Measurements from ENCODE around the gene DHH. TPM values are rescaled to one million over a fixed set of nuclear protein-coding genes. Genes with fewer than 3 reads are reported as not detected.

DHH gene
- polyA plus RNA-seq, 3 donors = not detected

GRCh38 chr12:49089821-49090773, 4.5 kb downstream of the DHH start:
- no peak for TF ChIP-seq CTCF (IDR thresholded peaks at IDR 0.05)
- H3K27ac ChIP-seq (ENCODE audit: low read depth in 1 of 2, low read length in 2 of 2) = no peak overlapping the region
- peak in 2 of 3 donors; percentile 17 to 32 for DNase-seq
- Mint-ChIP-seq H3K36me3 (peaks cover 2 to 7% of the 10 kb centered on the region in 2 donors), H3K4me1 (peaks cover 53% of the 10 kb centered on the region), H3K9me3 (peaks cover 0 to 28% (median 8%) of the 10 kb centered on the region in 7 donors), H3K27me3 (ENCODE audit: low read depth in 3 of 3) (peaks cover 77 to 89% (median 78%) of the 10 kb centered on the region in 3 donors), H3K4me3 (peak overlapping the region; percentile 72 to 89), H3K27ac (no peak overlapping the region)
- H3K36me3 ChIP-seq (replicated peaks in 1 of 2; ENCODE audit: control insufficient read depth in 1 of 2, insufficient read depth in 2 of 2, low read length in 2 of 2) = no peaks in the 10 kb centered on the region
- H3K4me3 ChIP-seq (replicated peaks in 1 of 3; ENCODE audit: low read depth in 2 of 3, low read length in 3 of 3) = peak overlapping the region in 1 of 3 experiments; percentile 69
- peaks cover 68 to 80% of the 10 kb centered on the region in 2 donors for H3K27me3 ChIP-seq (ENCODE audit: control insufficient read depth in 2 of 2, insufficient read depth in 2 of 2, low read length in 2 of 2)
- H3K4me2 ChIP-seq (replicated peaks; ENCODE audit: extremely low read depth, low read length, poor library complexity, severe bottlenecking) = peak overlapping the region; percentile 66
- peak overlapping the region; percentile 62 for H2AFZ ChIP-seq (ENCODE audit: insufficient read depth, low read depth, low read length, poor library complexity, severe bottlenecking)
- H3K79me2 ChIP-seq (ENCODE audit: insufficient read depth, low read length) = no peaks in the 10 kb centered on the region
- intact Hi-C loops (cut with micrococcal nuclease) = loop anchor here (2.0 to 5.0 kb wide), 2 partner anchors 145 to 147 kb away; no protein-coding TSS in a partner anchor
- H3K9ac ChIP-seq (ENCODE audit: insufficient read depth, low read length, poor library complexity, severe bottlenecking) = no peak overlapping the region
- peaks cover 0 to 33% of the 10 kb centered on the region in 2 donors for H3K9me3 ChIP-seq (replicated peaks in 1 of 2; ENCODE audit: control insufficient read depth in 1 of 2, insufficient read depth in 1 of 2, low read length in 2 of 2)
- peaks cover 44 to 57% of the 10 kb centered on the region in 2 donors for H3K4me1 ChIP-seq (ENCODE audit: control insufficient read depth in 1 of 2, insufficient read depth in 2 of 2, low read length in 2 of 2)
- WGBS (ENCODE audit: insufficient coverage) = under 1% methylated on average over 84 of the region's 88 CpGs
- peaks cover 5% of the 10 kb centered on the region for H4K20me1 ChIP-seq (ENCODE audit: insufficient read depth, low read length)

- 63% methylated on average over 6 of the region's 6 CpGs for WGBS (ENCODE audit: insufficient coverage)
- Mint-ChIP-seq H3K4me3 (peak overlapping the region in 1 of 2 donors; percentile 83), H3K27me3 (ENCODE audit: low read depth in 3 of 3) (peaks cover 67 to 80% (median 67%) of the 10 kb centered on the region in 3 donors), H3K4me1 (peaks cover 44% of the 10 kb centered on the region), H3K9me3 (peaks cover 3 to 32% (median 9%) of the 10 kb centered on the region in 7 donors), H3K36me3 (peaks cover 0 to 5% of the 10 kb centered on the region in 2 donors), H3K27ac (no peak overlapping the region)
- H3K36me3 ChIP-seq (replicated peaks in 1 of 2; ENCODE audit: control insufficient read depth in 1 of 2, insufficient read depth in 2 of 2, low read length in 2 of 2) = no peaks in the 10 kb centered on the region
- peaks cover 0 to 33% of the 10 kb centered on the region in 2 donors for H3K9me3 ChIP-seq (replicated peaks in 1 of 2; ENCODE audit: control insufficient read depth in 1 of 2, insufficient read depth in 1 of 2, low read length in 2 of 2)
- peaks cover 5% of the 10 kb centered on the region for H4K20me1 ChIP-seq (ENCODE audit: insufficient read depth, low read length)
- no peak for TF ChIP-seq CTCF (IDR thresholded peaks at IDR 0.05)
- H3K4me3 ChIP-seq (replicated peaks in 1 of 3; ENCODE audit: low read depth in 2 of 3, low read length in 3 of 3) = no peak overlapping the region
- no peak overlapping the region for H3K9ac ChIP-seq (ENCODE audit: insufficient read depth, low read length, poor library complexity, severe bottlenecking)
- no peak overlapping the region for H3K4me2 ChIP-seq (replicated peaks; ENCODE audit: extremely low read depth, low read length, poor library complexity, severe bottlenecking)
- H2AFZ ChIP-seq (ENCODE audit: insufficient read depth, low read depth, low read length, poor library complexity, severe bottlenecking) = no peak overlapping the region
- H3K79me2 ChIP-seq (ENCODE audit: insufficient read depth, low read length) = no peaks in the 10 kb centered on the region
- no peak overlapping the region for H3K27ac ChIP-seq (ENCODE audit: low read depth in 1 of 2, low read length in 2 of 2)
- H3K27me3 ChIP-seq (ENCODE audit: control insufficient read depth in 2 of 2, insufficient read depth in 2 of 2, low read length in 2 of 2) = peaks cover 56 to 71% of the 10 kb centered on the region in 2 donors
- intact Hi-C loops (cut with micrococcal nuclease) = loop anchor here (2.0 to 5.0 kb wide), 2 partner anchors 146 to 148 kb away; no protein-coding TSS in a partner anchor
- H3K4me1 ChIP-seq (ENCODE audit: control insufficient read depth in 1 of 2, insufficient read depth in 2 of 2, low read length in 2 of 2) = peaks cover 39 to 47% of the 10 kb centered on the region in 2 donors
- DNase-seq = no peak
These were observed 5.7 kb downstream of the DHH start for GRCh38 chr12:49088932-49089330.
